Suprapubic skin (tissue), 4 donors: ENCODE measurements around the gene RAPGEF6. TPM values are rescaled to one million over a fixed set of nuclear protein-coding genes. Genes with fewer than 3 reads are reported as not detected.

Experiments used
- DNase-seq, 2 donors: peaks; one replicate each; pipeline ENCODE4 v3.0.0-alpha.2; 2019; ENCODE audit warnings: low spot score in 2 of 2
- H3K27ac ChIP-seq: fragments of 200-600 bp; sonication (generic); one replicate; pipeline ENCODE4 v1.5.1; 2019
- H3K27me3 ChIP-seq: fragments of 200-600 bp; sonication (generic); one replicate; pipeline ENCODE4 v1.5.1; 2019
- H3K36me3 ChIP-seq: fragments of 200-600 bp; sonication (generic); one replicate; pipeline ENCODE4 v1.5.1; 2019
- H3K4me1 ChIP-seq: fragments of 200-600 bp; sonication (generic); one replicate; pipeline ENCODE4 v1.5.1; 2019
- H3K4me3 ChIP-seq: fragments of 200-600 bp; sonication (generic); one replicate; pipeline ENCODE4 v1.5.1; 2019; ENCODE audit warnings: mild to moderate bottlenecking
- H3K9me3 ChIP-seq: fragments of 200-600 bp; sonication (generic); one replicate; pipeline ENCODE4 v1.5.1; 2019
- EP300 ChIP-seq: sonication (generic); formaldehyde crosslinking; IDR thresholded peaks from one replicate; pipeline ENCODE4 v1.6.1; 2017; ENCODE audit warnings: antibody characterized with exemption
- POLR2A ChIP-seq, 2 donors: fragments of 450-650 bp; IDR thresholded peaks; one replicate each; pipeline ENCODE4 v1.6.1; 2017; ENCODE audit warnings: antibody characterized with exemption in 2 of 2, mild to moderate bottlenecking in 2 of 2, moderate library complexity in 2 of 2
- POLR2AphosphoS5 ChIP-seq, 3 donors: sonication (generic); formaldehyde crosslinking; IDR thresholded peaks; one replicate each; pipeline ENCODE4 v1.6.1; 2017; ENCODE audit warnings: antibody characterized with exemption in 3 of 3
- WGBS: methylation state at CpG from one replicate; pipeline ENCODE4 v1.1.5; 2018; 5-methylcytosine and 5-hydroxymethylcytosine counted together
- total RNA-seq, 4 donors: library from RNA; depleted of rRNA; stranded (reverse); fragments of >200 nt; gene quantifications; one replicate each; pipeline ENCODE4 v1.1.0, GENCODE V29; 2016
- TF ChIP-seq, protein P1 (sequence below), 2 donors: fragments of 200-600 bp in 1 of 2; fragments of 450-650 bp in 1 of 2; sonication (generic) in 1 of 2; IDR thresholded peaks; one replicate each; pipeline ENCODE4 v1.5.1; 2016 to 2019; ENCODE audit warnings: antibody characterized with exemption in 2 of 2, mild to moderate bottlenecking in 1 of 2, moderate library complexity in 1 of 2

Gene RAPGEF6
- total RNA-seq, 4 donors from 2014 or later: 17.8 to 38.3 (median 20.6) TPM

GRCh38 chr5:131536850-131537448 lies 98.1 kb downstream of the RAPGEF6 start:
- Histone ChIP-seq H3K4me3 (no peak overlapping the region), H3K27me3 (no peaks in the 10 kb centered on the region), H3K4me1 (no peaks in the 10 kb centered on the region), H3K27ac (no peak overlapping the region), H3K36me3 (peaks cover 13% of the 10 kb centered on the region), H3K9me3 (no peaks in the 10 kb centered on the region)
- WGBS: 88% methylated on average over 2 of the region's 2 CpGs
- DNase-seq: no peak
- TF ChIP-seq EP300 (no peak), POLR2AphosphoS5 (IDR thresholded peaks at IDR 0.05) (no peak), POLR2A (IDR thresholded peaks at IDR 0.05) (no peak)
- TF ChIP-seq, protein P1, sequence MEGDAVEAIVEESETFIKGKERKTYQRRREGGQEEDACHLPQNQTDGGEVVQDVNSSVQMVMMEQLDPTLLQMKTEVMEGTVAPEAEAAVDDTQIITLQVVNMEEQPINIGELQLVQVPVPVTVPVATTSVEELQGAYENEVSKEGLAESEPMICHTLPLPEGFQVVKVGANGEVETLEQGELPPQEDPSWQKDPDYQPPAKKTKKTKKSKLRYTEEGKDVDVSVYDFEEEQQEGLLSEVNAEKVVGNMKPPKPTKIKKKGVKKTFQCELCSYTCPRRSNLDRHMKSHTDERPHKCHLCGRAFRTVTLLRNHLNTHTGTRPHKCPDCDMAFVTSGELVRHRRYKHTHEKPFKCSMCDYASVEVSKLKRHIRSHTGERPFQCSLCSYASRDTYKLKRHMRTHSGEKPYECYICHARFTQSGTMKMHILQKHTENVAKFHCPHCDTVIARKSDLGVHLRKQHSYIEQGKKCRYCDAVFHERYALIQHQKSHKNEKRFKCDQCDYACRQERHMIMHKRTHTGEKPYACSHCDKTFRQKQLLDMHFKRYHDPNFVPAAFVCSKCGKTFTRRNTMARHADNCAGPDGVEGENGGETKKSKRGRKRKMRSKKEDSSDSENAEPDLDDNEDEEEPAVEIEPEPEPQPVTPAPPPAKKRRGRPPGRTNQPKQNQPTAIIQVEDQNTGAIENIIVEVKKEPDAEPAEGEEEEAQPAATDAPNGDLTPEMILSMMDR (IDR thresholded peaks at IDR 0.05): no peak

DNA sequence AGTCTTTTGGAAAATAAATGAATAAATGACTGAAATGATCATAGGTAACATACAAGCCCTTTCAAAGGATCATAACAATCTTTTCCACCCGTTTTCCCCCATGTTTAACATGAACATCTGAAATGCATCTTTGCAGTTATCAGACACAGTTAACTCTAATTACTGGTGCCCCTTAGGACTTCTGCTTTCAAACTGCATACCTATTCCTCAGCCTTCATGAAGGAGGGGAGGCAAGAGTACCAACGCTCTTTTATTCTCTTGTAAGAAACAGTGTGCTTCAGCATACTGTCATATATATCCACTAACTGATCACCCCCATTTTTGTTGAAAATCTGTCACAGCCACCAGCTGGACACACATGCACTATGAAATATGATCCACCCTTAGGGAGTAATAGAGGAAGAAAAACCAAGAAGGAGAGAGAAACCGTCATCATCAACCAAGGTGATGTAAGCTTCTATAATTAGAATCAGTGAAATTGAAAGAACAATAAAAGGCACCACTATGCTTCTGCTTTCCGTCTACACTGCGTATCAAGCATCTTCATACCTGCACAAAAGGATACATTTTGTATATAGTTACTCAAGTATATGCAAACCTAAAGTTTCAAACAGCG lies 98.7 kb downstream of the RAPGEF6 start:
- Histone ChIP-seq H3K27me3 (no peaks in the 10 kb centered on the region), H3K4me1 (no peaks in the 10 kb centered on the region), H3K27ac (no peak overlapping the region), H3K9me3 (no peaks in the 10 kb centered on the region), H3K4me3 (no peak overlapping the region), H3K36me3 (peaks cover 13% of the 10 kb centered on the region)
- TF ChIP-seq EP300: no peak
- WGBS: 74% methylated on average over 6 of the region's 6 CpGs
- no peak for DNase-seq

GRCh38 chr5:131534974-131535373 lies 100.1 kb downstream of the RAPGEF6 start:
- WGBS: 68% methylated on average over 2 of the region's 2 CpGs
- no peak for DNase-seq
- TF ChIP-seq POLR2A (IDR thresholded peaks at IDR 0.05): no peak
- no peak for TF ChIP-seq POLR2AphosphoS5 (IDR thresholded peaks at IDR 0.05)
- TF ChIP-seq EP300: no peak
- TF ChIP-seq, protein P1 (IDR thresholded peaks at IDR 0.05): no peak
- Histone ChIP-seq H3K4me3 (no peak overlapping the region), H3K9me3 (no peaks in the 10 kb centered on the region), H3K4me1 (no peaks in the 10 kb centered on the region), H3K27me3 (no peaks in the 10 kb centered on the region), H3K36me3 (peaks cover 6% of the 10 kb centered on the region), H3K27ac (no peak overlapping the region)

DNA sequence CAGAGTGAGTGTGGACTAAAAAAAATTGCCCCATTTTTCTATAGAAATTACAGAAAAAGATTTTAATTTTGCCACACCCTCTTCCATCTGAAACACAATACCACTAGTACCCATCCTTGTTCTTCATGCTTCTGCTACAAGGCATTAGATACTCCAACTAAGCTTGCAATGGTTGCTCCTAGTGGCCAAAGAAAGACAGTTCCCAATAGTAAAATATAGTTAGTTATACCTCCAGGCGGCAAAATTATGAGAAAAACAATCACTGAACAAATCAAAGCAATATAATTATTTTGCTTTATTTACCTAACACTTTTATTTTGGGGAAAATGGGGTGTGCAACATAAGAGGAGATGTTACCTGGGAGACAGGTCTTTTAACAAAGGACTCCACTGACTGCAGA lies 101.2 kb downstream of the RAPGEF6 start:
- H3K4me3 ChIP-seq: no peak overlapping the region
- H3K27ac ChIP-seq: no peak overlapping the region
- no peaks in the 10 kb centered on the region for H3K36me3 ChIP-seq
- no peaks in the 10 kb centered on the region for H3K4me1 ChIP-seq
- 97% methylated on average over 1 of the region's 1 CpG for WGBS
- H3K9me3 ChIP-seq: no peaks in the 10 kb centered on the region
- no peak for DNase-seq
- H3K27me3 ChIP-seq: no peaks in the 10 kb centered on the region
- TF ChIP-seq POLR2A (IDR thresholded peaks at IDR 0.05) (no peak), POLR2AphosphoS5 (IDR thresholded peaks at IDR 0.05) (no peak)

GRCh38 chr5:131532031-131532640 lies 102.9 kb downstream of the RAPGEF6 start:
- WGBS: 43% methylated on average over 6 of the region's 6 CpGs
- no peak for TF ChIP-seq POLR2A (IDR thresholded peaks at IDR 0.05)
- no peak for TF ChIP-seq EP300
- TF ChIP-seq, protein P1 (IDR thresholded peaks at IDR 0.05): no peak
- no peak for TF ChIP-seq POLR2AphosphoS5 (IDR thresholded peaks at IDR 0.05)
- Histone ChIP-seq H3K4me3 (no peak overlapping the region), H3K9me3 (no peaks in the 10 kb centered on the region), H3K4me1 (no peaks in the 10 kb centered on the region), H3K27me3 (no peaks in the 10 kb centered on the region), H3K36me3 (no peaks in the 10 kb centered on the region), H3K27ac (no peak overlapping the region)
- DNase-seq: no peak

DNA sequence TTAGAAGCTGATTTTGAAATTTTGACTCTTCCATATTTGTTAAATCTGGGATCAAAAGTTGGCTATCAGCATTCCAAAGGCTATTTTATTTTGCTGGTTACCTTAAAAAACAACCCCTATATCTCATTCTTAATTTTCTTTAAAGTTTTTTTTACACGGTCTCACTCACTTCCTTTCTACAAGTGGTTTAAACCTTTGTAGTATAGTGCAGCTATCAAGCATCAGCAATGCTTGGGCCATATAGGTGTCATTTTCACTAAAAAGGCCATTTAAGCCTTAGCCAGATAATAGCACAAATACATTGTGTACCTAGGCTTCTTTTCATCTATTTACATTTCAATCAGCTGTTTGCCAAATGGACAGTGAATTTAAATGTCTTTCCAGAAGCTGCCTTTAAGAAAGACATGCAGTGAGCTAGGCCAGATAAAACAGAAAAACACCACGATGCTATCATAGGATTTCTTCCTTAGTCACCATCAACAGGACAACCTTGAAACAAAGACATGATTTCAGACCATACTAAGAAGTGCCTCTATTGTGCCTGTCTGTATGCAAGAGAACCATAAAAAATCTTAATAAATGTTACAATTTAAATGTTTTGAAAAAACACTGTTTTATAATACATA lies 104.2 kb downstream of the RAPGEF6 start:
- 74% methylated on average over 2 of the region's 2 CpGs for whole genome bisulfite sequencing
- Histone ChIP-seq H3K27me3 (no peaks in the 10 kb centered on the region), H3K4me3 (no peak overlapping the region), H3K9me3 (no peaks in the 10 kb centered on the region), H3K36me3 (no peaks in the 10 kb centered on the region), H3K4me1 (no peaks in the 10 kb centered on the region), H3K27ac (no peak overlapping the region)
- TF ChIP-seq, protein P1 (IDR thresholded peaks at IDR 0.05): no peak
- TF ChIP-seq POLR2A (IDR thresholded peaks at IDR 0.05) (no peak), POLR2AphosphoS5 (IDR thresholded peaks at IDR 0.05) (no peak), EP300 (no peak)
- no peak for DNase-seq
